HepG2 (cell line): Measurements from ENCODE around the gene C11orf42. TPM values are rescaled to one million over a fixed set of nuclear protein-coding genes. Genes with fewer than 3 reads are reported as not detected.

Source experiments
- CBX5 ChIP-seq: sonication (generic); formaldehyde crosslinking; IDR thresholded peaks from 2 replicates; pipeline ENCODE4 v1.4.0; 2020; ENCODE audit warnings: missing genetic modification reagents, borderline replicate concordance
- DMTF1 ChIP-seq: sonication (generic); formaldehyde crosslinking; IDR thresholded peaks from 2 replicates; pipeline ENCODE4 v1.4.0; 2020; ENCODE audit warnings: mild to moderate bottlenecking, missing genetic modification reagents
- FOXC1 ChIP-seq: sonication (generic); formaldehyde crosslinking; IDR thresholded peaks from 2 replicates; pipeline ENCODE4 v1.8.0; 2022; ENCODE audit warnings: mild to moderate bottlenecking, missing genetic modification reagents, borderline replicate concordance
- NR1H2 ChIP-seq: sonication (generic); formaldehyde crosslinking; IDR thresholded peaks from 2 replicates; pipeline ENCODE4 v1.8.1; 2022; ENCODE audit warnings: low read depth, missing genetic modification reagents, borderline replicate concordance
- POLR2G ChIP-seq: fragments of 200-400 bp; formaldehyde crosslinking; IDR thresholded peaks from 2 replicates; pipeline ENCODE4 v1.6.1; 2018; ENCODE audit warnings: mild to moderate bottlenecking, low read depth, low read length, moderate library complexity
- RFX1 ChIP-seq: fragments of 450-650 bp; IDR thresholded peaks from 2 replicates; pipeline ENCODE4 v1.6.1; 2017
- RFX5 ChIP-seq: IDR thresholded peaks from 2 replicates; pipeline ENCODE4 v1.6.1; 2011; ENCODE audit warnings: low read depth, low read length, improper control_type of control experiment
- SKIL ChIP-seq: sonication (generic); formaldehyde crosslinking; IDR thresholded peaks from 2 replicates; pipeline ENCODE4 v1.8.0; 2022; ENCODE audit warnings: missing genetic modification reagents, mild to moderate bottlenecking, moderate library complexity, borderline replicate concordance
- SMAD9 ChIP-seq: sonication (generic); formaldehyde crosslinking; IDR thresholded peaks from 2 replicates; pipeline ENCODE4 v1.5.1; 2020; ENCODE audit warnings: mild to moderate bottlenecking, missing genetic modification reagents
- SMARCC2 ChIP-seq: fragments of 450-650 bp; IDR thresholded peaks from 2 replicates; pipeline ENCODE4 v1.6.1; 2017; ENCODE audit warnings: antibody characterized with exemption, mild to moderate bottlenecking
- TBX3 ChIP-seq: fragments of 450-650 bp; IDR thresholded peaks from 2 replicates; pipeline ENCODE4 v1.6.1; 2017; ENCODE audit warnings: antibody characterized with exemption, mild to moderate bottlenecking, inconsistent platforms, borderline replicate concordance
- TFDP2 ChIP-seq: sonication (generic); formaldehyde crosslinking; IDR thresholded peaks from 2 replicates; pipeline ENCODE4 v1.4.0; 2020; ENCODE audit warnings: missing genetic modification reagents
- TRIM22 ChIP-seq: fragments of 450-650 bp; IDR thresholded peaks from 2 replicates; pipeline ENCODE4 v1.6.1; 2017
- ZBTB39 ChIP-seq: sonication (generic); formaldehyde crosslinking; IDR thresholded peaks from 2 replicates; pipeline ENCODE4 v1.5.0; 2020; ENCODE audit warnings: missing genetic modification reagents
- ZNF3 ChIP-seq: IDR thresholded peaks from 2 replicates; pipeline ENCODE4 v1.7.0; 2017; ENCODE audit warnings: inconsistent platforms
- ZNF446 ChIP-seq: sonication (generic); formaldehyde crosslinking; IDR thresholded peaks from 2 replicates; pipeline ENCODE4 v1.5.0; 2020; ENCODE audit warnings: mild to moderate bottlenecking, missing genetic modification reagents
- ZNF605 ChIP-seq: sonication (generic); formaldehyde crosslinking; IDR thresholded peaks from 2 replicates; pipeline ENCODE4 v1.8.0; 2022; ENCODE audit warnings: mild to moderate bottlenecking, missing genetic modification reagents
- ZNF670 ChIP-seq: sonication (generic); formaldehyde crosslinking; IDR thresholded peaks from 2 replicates; pipeline ENCODE4 v1.8.0; 2022; ENCODE audit warnings: mild to moderate bottlenecking, missing genetic modification reagents, borderline replicate concordance
- ZNF740 ChIP-seq: sonication (generic); formaldehyde crosslinking; IDR thresholded peaks from 2 replicates; pipeline ENCODE4 v1.4.0; 2020; ENCODE audit warnings: missing genetic modification reagents
- ZNF775 ChIP-seq: sonication (generic); formaldehyde crosslinking; IDR thresholded peaks from 2 replicates; pipeline ENCODE4 v1.4.0; 2020; ENCODE audit warnings: missing genetic modification reagents, mild to moderate bottlenecking, moderate library complexity, borderline replicate concordance
- ZSCAN21 ChIP-seq: sonication (generic); formaldehyde crosslinking; IDR thresholded peaks from 2 replicates; pipeline ENCODE4 v1.8.0; 2022; ENCODE audit warnings: mild to moderate bottlenecking, missing genetic modification reagents, moderate library complexity, borderline replicate concordance
- polyA plus RNA-seq, 8 experiments: library from polyadenylated mRNA; depleted of rRNA in 3 of 8; stranded (reverse) in 7 of 8; unstranded in 1 of 8; fragments of >200 nt; fragmentation: Illumina TruSeq in 4 of 8; extraction: Trizol in 4 of 8; gene quantifications; 2 replicates each; pipeline versions ENCODE4 v1.2.1 to v1.2.3, GENCODE V29; 2011 to 2016; ENCODE audit warnings: low read depth in 4 of 8, missing spikeins in 1 of 8, mixed read lengths in 1 of 8; ENCODE audit not compliant: insufficient read depth in 1 of 8
- total RNA-seq, 5 experiments: library from RNA; depleted of rRNA; stranded (reverse); fragments of >200 nt; fragmentation: Illumina TruSeq; extraction: Trizol; gene quantifications; 2 replicates each; pipeline ENCODE4 v1.2.3, GENCODE V29; 2016; ENCODE audit warnings: low read depth in 1 of 5

C11orf42 gene
- total and polyA plus RNA-seq, 2 of the 13 experiments (the other 11 are each of a cell fraction or from before 2014, with no cell fraction given), result not detected

GRCh38 chr11:6234387-6235107, 29.2 kb downstream of the C11orf42 start, which contains the start of gene FHIP1B (continued):
- TF ChIP-seq SMARCC2 (no peak), TFDP2 (CRISPR knock-in tag) (peak; percentile 78), ZBTB39 (CRISPR knock-in tag) (no peak), CBX5 (CRISPR knock-in tag) (no peak), ZNF446 (CRISPR knock-in tag) (no peak), FOXC1 (CRISPR knock-in tag) (no peak), ZNF605 (no peak), TBX3 (no peak; the same call in 1 of the 2 replicates), ZNF3 (CRISPR knock-in tag) (no peak), RFX5 (peak; percentile 57; the same call in 1 of the 2 replicates), SMAD9 (CRISPR knock-in tag) (no peak), TRIM22 (no peak), ZNF775 (no peak), NR1H2 (CRISPR knock-in tag) (no peak), ZNF740 (CRISPR knock-in tag) (no peak), POLR2G (peak; percentile 67), ZSCAN21 (CRISPR knock-in tag) (no peak), SKIL (no peak), ZNF670 (CRISPR knock-in tag) (no peak), DMTF1 (CRISPR knock-in tag) (no peak), RFX1 (peak; percentile 92)
